GM19455 (cell line): Measurements from ENCODE around the gene MYH7.
"Not testable (repeated sequence)": the region's sequence is repeated elsewhere in the genome, so short reads cannot be mapped to it uniquely, and the experiment has no call there.

Experiments
- ATAC-seq: cut with Tn5 transposase; IDR thresholded peaks from one replicate; pipeline ENCODE4 v1.9.1; 2021; ENCODE audit not compliant: unreplicated experiment

The MYH7 gene

GRCh38 chr14:23408307-23408630, 27.2 kb downstream of the MYH7 start:
- ATAC-seq, result no peak

- no peak for ATAC-seq
These were observed 27.7 kb downstream of the MYH7 start, which contains the start of gene MYH6 for GRCh38 chr14:23407516-23408306. MYH6 (minus strand) TSS chr14:23408273; CDS start chr14:23407223, 1,050 bp downstream.

GRCh38 chr14:23406725-23407355, 28.6 kb downstream of the MYH7 start:
- no peak for ATAC-seq

DNA sequence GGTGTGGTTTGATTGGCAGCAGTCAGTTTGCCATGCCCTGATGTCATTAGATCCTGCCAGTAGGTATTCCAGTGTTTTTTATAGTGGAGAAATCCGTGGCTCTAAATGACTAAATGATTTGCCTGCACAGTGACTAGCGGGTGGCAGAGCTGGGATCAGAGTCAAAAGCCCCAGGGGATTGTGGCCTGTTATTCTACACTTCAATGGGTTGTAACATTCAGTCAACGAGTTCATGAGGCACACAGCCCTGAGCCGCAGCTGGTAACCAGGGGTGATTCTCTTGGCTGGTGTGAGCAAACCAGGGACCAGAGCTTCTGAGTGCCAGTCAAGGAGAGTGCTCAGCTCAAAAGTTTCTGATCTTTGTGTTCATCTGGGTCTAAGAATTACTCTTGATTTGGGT, 29.2 kb downstream of the MYH7 start:
- no peak for ATAC-seq

GRCh38 chr14:23405516-23406025, 29.9 kb downstream of the MYH7 start:
- ATAC-seq, result no peak

DNA sequence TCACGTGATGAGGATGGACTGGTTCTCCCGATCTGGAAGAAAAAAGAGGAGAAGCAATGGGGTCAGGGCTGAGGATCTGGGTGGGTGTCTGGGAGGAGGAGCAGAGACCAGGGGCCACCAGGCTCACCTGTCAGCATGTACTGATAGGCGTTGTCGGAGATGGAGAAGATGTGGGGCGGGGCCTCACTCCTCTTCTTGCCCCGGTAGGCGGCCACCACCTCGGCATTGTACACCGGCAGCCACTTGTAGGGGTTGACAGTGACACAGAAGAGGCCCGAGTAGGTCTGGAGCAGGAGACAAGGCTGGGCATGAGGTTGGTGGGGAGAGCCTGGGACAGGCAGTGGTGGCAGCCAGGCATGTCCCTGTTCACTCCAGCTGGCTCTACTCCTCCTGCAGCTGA, 30.4 kb downstream of the MYH7 start:
- ATAC-seq, result no peak

DNA sequence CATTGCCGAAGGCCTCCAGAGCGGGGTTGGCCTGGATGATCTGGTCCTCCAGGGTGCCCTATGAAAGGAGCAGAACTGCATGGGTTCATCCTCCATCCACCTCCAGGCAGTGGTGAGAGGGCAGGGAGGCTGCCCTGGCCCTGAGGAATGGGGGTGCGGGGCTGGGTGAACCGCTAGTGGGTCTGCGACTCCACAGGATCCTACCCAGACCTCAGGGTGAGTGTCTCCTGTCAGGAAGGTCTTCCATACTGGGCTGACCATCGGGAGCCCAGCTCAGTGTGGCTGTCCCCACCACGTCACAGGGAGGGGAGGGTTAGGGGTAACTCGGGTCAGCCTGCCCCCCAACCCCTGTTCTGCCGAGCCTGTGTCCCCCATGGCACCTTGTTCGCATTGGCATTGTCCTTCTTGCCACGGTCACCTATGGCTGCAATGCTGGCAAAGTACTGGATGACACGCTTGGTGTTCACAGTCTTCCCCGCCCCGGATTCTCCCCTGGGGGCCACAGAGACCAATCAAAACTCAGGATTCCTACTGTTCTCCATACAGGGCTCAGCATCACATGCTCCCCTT, 31.0 kb downstream of the MYH7 start:
- ATAC-seq, result no peak

GRCh38 chr14:23403908-23404307, 31.6 kb downstream of the MYH7 start:
- ATAC-seq, result no peak

- no peak for ATAC-seq
These were observed 32.4 kb downstream of the MYH7 start for GRCh38 chr14:23403139-23403438.

DNA sequence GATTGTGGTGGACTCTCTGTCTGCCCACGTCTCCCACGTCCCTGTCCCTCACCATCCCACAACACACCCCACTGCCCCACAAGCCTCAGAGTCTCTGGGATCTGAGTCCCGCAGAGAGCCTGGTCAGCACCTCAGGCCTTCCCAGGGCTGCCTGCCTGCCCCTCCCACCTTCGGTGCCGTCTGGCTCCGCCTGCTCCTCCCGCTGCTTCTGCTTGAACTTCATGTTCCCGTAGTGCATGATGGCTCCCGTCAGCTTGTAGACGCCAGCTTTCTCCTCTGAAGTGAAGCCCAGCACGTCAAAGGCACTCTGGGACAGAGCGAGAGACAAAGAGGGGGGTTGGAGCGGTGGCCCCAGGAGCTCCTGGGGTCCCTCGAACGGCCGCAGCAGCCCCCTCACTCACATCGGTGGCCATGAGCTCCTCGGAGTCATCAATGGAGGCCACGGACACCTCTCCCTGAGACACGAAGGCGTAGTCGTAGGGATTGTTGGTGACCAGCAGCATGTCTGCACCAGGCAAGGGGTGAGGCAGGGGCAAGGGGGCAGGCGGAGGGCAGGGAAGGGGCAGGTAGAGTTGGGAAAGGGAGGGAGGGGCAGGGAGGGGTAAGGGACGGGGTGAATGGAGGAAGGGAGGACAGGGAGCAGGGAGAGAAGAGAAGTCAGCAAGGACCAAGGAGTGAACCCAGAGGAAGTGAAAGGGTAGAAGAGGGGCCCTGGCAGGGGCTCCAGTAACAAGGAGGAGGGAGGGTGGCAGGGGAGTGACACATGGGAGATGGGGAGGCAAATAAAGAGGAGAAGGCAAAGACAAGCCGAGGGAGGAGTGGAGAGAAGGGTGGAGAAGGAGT, 32.9 kb downstream of the MYH7 start:
- ATAC-seq, result no peak

DNA sequence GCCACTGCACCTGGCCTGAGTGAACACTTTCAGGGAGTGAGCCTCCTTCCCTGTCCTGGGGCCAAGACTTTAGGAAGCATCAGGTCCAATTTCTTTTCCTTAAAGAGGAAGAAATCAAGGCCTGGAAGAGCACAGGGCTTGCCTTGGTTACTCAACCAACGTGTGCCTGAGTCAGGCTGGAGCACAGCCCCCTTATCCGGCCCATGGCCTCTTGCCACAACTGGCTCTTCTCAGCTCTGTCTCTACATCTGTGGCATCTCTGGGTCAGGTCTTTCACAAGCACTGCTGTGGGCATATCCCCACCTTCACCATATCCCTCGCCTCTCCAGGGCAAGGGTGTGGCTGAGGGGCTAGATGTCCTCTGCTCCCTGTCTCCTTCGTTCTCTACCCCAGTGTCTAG, 34.2 kb downstream of the MYH7 start:
- no peak for ATAC-seq

DNA sequence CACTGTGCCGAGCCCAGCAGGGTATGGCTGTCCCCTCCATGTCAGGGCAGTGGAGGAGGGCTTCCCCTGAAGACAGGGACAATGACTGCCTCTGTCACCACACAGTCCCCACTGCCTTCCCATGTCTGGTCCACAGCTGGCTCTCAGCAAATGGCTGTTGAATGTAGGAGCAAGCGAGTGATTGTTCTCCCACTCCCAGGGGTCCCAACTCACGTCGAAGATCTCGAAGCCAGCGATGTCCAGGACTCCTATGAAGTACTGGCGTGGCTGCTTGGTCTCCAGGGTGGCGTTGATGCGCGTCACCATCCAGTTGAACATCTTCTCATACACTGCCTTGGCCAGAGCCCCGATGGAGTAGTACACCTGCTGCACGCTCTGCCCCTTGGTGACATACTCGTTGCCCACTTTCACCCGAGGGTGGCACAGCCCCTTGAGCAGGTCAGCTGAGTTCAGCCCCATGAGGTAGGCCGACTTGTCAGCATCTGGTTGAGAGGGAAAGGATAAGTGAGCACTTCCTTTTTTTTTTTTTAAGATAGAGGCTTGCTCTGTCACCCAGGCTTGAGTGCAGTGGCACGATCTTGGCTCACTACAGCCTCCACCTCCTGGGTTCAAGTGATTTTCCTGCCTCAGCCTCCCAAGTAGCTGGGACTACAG, 34.8 kb downstream of the MYH7 start:
- ATAC-seq, result not testable (repeated sequence)

DNA sequence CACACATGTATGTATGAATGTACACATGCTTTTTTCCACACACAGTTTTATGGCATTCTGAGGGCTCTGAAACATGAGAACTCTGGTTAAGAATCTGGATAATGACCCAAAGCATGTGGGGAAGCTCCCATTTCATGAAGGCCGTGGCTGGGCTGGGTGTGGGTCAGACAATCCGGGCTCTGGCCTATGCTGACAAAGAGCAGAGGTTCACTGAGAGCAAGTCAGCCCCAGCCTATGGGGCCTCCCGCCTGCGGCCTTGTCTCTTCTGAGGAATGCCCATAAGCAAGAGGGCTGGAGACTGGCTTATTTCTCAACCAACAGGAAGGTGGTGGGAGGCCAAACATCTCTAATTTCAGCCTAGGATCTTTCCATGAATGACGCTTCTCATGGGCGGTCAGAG, 35.9 kb downstream of the MYH7 start:
- ATAC-seq, result no peak

- ATAC-seq, result no peak
These were observed 36.3 kb downstream of the MYH7 start for GRCh38 chr14:23399136-23399535.

DNA sequence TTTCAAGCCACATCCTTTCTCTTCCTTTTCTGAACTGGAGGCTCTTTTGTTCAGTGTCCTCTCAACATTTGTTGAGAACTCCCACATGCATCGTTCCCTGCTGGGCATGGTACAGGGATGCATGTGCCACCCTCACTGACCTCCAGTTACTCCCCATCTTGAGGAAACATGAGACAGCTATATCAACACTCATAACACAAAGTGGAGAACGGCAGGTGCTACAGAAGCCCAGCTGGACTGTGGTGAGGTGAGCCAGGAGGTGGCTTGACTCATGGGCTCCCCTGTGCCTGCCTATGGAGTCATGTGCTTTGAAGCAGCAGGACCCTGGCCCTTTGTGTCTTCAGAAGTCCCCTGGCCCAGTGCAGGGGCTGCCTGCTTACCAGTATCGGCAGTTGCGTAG, 37.1 kb downstream of the MYH7 start:
- no peak for ATAC-seq

DNA sequence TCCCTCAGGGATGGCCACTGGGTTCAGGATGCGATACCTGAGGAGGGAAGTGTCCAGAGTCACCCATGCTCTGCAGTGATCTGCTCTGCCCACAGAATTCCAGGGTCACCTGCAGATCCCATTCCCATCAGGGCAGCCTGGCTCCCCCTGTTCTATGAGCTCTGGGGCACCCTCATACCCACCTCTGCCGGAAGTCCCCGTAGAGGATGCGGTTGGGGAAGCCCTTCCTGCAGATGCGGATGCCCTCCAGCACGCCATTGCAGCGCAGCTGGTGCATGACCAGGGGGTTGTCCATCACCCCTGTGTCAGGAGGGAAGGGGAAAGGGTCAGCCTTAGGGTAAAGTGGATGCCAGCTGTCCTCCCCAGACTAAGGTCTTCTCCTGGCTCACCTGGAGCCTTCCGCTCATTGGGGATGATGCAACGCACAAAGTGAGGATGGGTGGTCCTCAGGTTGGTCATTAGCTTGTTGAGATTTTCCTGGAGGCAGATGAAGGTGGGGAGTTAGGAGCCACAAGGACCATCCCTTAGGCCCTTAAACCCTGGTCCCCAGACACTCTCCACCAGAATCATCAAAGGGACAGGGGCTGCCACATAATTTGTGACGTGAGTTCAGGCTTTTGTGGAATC, 38.6 kb downstream of the MYH7 start:
- no peak for ATAC-seq

DNA sequence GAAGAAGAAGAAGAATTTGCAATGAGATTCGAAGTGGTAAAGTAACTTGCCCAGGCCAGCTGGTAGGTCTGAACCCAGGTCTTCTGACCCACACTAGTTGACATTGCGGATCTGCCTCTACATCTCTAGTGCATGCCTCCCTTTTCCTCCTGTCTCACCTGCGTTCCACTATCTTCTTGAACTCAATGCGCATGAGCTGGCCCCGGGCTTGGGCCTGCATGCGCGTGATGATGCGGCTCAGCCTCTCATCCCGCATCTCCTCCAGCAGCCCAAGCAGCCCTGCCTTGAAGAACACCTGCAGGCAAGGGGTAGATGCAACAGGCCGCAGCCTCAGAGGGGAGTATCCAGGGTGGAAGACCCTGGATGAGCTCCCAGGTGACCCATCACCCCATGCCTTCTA, 39.3 kb downstream of the MYH7 start:
- no peak for ATAC-seq

GRCh38 chr14:23392613-23393012, 42.8 kb downstream of the MYH7 start:
- ATAC-seq, result no peak

GRCh38 chr14:23389871-23390270, 45.6 kb downstream of the MYH7 start:
- not testable (repeated sequence) for ATAC-seq

- no peak for ATAC-seq
These were observed 46.1 kb downstream of the MYH7 start for GRCh38 chr14:23389396-23389795.

GRCh38 chr14:23388996-23389395, 46.5 kb downstream of the MYH7 start:
- ATAC-seq, result no peak
